ENCODE data around the gene MTCH1. TPM values are rescaled to one million over a fixed set of nuclear protein-coding genes. Genes with fewer than 3 reads are reported as not detected.

The MTCH1 gene
- total and polyA plus RNA-seq, 2 experiments from 2014 or later: 108 to 271 TPM

- H3K27me3 Mint-ChIP-seq (ENCODE audit: insufficient read depth, low read depth, poor library complexity): peaks cover 2% of the 10 kb centered on the region
- no peak overlapping the region for H3K4me3 Mint-ChIP-seq
- no peak for DNase-seq (ENCODE audit: low spot score)
- TF ChIP-seq STAT1 (IDR thresholded peaks at IDR 0.05; ENCODE audit: unreplicated experiment): no peak
- TF ChIP-seq NANOG (IDR thresholded peaks at IDR 0.05; ENCODE audit: borderline replicate concordance): no peak
- TF ChIP-seq ETS1 (IDR thresholded peaks at IDR 0.05): no peak
- H3K36me3 Mint-ChIP-seq (ENCODE audit: low read depth): peaks cover 83% of the 10 kb centered on the region
- Histone ChIP-seq H3K4me1 (ENCODE audit: insufficient read depth) (no peaks in the 10 kb centered on the region), H3K4me2 (no peak overlapping the region), H3K27me3 (ENCODE audit: insufficient read depth) (no peaks in the 10 kb centered on the region), H2AFZ (no peak overlapping the region), H3K4me3 (no peak overlapping the region), H4K20me1 (replicated peaks; ENCODE audit: insufficient read depth) (peaks cover 3% of the 10 kb centered on the region), H3F3A (replicated peaks; ENCODE audit: low read depth) (no peaks in the 10 kb centered on the region; the same call in 1 of the 2 replicates), H3K36me3 (ENCODE audit: insufficient read depth) (peaks cover 42% of the 10 kb centered on the region), H3K27ac (ENCODE audit: low read depth) (no peak overlapping the region), H3K79me2 (replicated peaks; ENCODE audit: insufficient read depth) (no peaks in the 10 kb centered on the region), H3K9me2 (ENCODE audit: insufficient read depth) (no peaks in the 10 kb centered on the region)
- H3K9me3 Mint-ChIP-seq: no peaks in the 10 kb centered on the region
- no peak for ATAC-seq
- H3K4me1 Mint-ChIP-seq: no peaks in the 10 kb centered on the region
- peak overlapping the region; percentile 62; the same call in 1 of the 2 replicates for H3K27ac Mint-ChIP-seq
Measured at GRCh38 chr6:36969988-36970891, 15.8 kb downstream of the MTCH1 start.

- H3K9me3 Mint-ChIP-seq: no peaks in the 10 kb centered on the region
- DNase-seq (ENCODE audit: low spot score) (no peak), ATAC-seq (no peak)
- Histone ChIP-seq H3K27ac (ENCODE audit: low read depth) (no peak overlapping the region), H3K4me1 (ENCODE audit: insufficient read depth) (no peaks in the 10 kb centered on the region), H3K27me3 (ENCODE audit: insufficient read depth) (no peaks in the 10 kb centered on the region), H4K20me1 (replicated peaks; ENCODE audit: insufficient read depth) (peaks cover 3% of the 10 kb centered on the region), H3K9me2 (ENCODE audit: insufficient read depth) (no peaks in the 10 kb centered on the region), H3F3A (replicated peaks; ENCODE audit: low read depth) (no peaks in the 10 kb centered on the region; the same call in 1 of the 2 replicates), H3K4me2 (no peak overlapping the region), H3K4me3 (no peak overlapping the region), H3K79me2 (replicated peaks; ENCODE audit: insufficient read depth) (no peaks in the 10 kb centered on the region), H2AFZ (no peak overlapping the region), H3K36me3 (ENCODE audit: insufficient read depth) (peaks cover 33% of the 10 kb centered on the region)
- H3K4me3 Mint-ChIP-seq: no peak overlapping the region
- H3K27ac Mint-ChIP-seq: no peak overlapping the region
- peaks cover 73% of the 10 kb centered on the region for H3K36me3 Mint-ChIP-seq (ENCODE audit: low read depth)
- peaks cover 2% of the 10 kb centered on the region for H3K27me3 Mint-ChIP-seq (ENCODE audit: insufficient read depth, low read depth, poor library complexity)
- H3K4me1 Mint-ChIP-seq: peaks cover 3% of the 10 kb centered on the region; the same call in 1 of the 3 replicates
- TF ChIP-seq ZNF331 (CRISPR knock-in tag; IDR thresholded peaks at IDR 0.05; ENCODE audit: low read depth): no peak
- no peak for TF ChIP-seq CREB1 (CRISPR knock-in tag; IDR thresholded peaks at IDR 0.05; ENCODE audit: low read depth)
- no peak for TF ChIP-seq CTCF (conservative IDR thresholded peaks at IDR 0.05; ENCODE audit: low read depth in 2 of 2)
- TF ChIP-seq NANOG (IDR thresholded peaks at IDR 0.05; ENCODE audit: borderline replicate concordance): no peak
- TF ChIP-seq EZH2phosphoT487 (IDR thresholded peaks at IDR 0.05; ENCODE audit: unreplicated experiment): no peak
- no peak for TF ChIP-seq STAT1 (IDR thresholded peaks at IDR 0.05; ENCODE audit: unreplicated experiment)
- TF ChIP-seq POLR2AphosphoS5 (IDR thresholded peaks at IDR 0.05; ENCODE audit: low read depth): no peak
- no peak for TF ChIP-seq ZNF462 (CRISPR knock-in tag; IDR thresholded peaks at IDR 0.05)
Measured at GRCh38 chr6:36969240-36969691, 16.7 kb downstream of the MTCH1 start.
